CD4-positive, alpha-beta T cell treated with Interleukin-21 for 1 hour (primary cell): ENCODE data around the gene PGM5.
"Not testable (repeated sequence)": the region's sequence is repeated elsewhere in the genome, so short reads cannot be mapped to it uniquely, and the experiment has no call there.

Experiments used
- DNase-seq: peaks from one replicate; pipeline ENCODE4 v3.0.0-alpha.2; 2020

The PGM5 gene

GRCh38 chr9:68356380-68357118 lies at the start of gene PGM5:
TSS of gene PGM5 (plus strand) at chr9:68356611. CDS start at chr9:68357128, 517 bp downstream.
- DNase-seq = not testable (repeated sequence)

- DNase-seq = not testable (repeated sequence)
These were observed 49.3 kb upstream of the PGM5 start for GRCh38 chr9:68307127-68307526.

DNA sequence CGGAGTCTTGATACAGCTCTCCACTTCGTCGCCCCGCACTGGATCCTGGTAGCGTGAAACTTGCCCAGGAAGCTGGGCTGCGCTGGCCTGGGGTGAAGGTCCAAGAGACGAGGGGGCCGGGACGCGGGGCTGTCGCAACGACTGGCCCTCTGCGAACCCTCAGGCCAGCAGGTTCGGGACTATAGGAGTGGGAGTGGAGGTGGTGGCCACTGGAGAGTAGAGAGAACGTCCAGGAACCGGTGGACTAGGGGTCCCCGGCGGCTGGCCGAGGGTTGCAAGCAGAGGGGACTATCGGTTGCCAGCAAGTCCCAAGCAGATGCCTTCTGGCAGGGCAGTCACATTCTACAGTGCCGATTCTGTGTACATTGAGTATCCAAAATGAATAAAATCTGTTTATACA lies 48.8 kb upstream of the PGM5 start:
- not testable (repeated sequence) for DNase-seq

GRCh38 chr9:68311208-68311607 lies 45.2 kb upstream of the PGM5 start:
- DNase-seq = not testable (repeated sequence)

- not testable (repeated sequence) for DNase-seq
These were observed 38.2 kb upstream of the PGM5 start for GRCh38 chr9:68318209-68318608.

DNA sequence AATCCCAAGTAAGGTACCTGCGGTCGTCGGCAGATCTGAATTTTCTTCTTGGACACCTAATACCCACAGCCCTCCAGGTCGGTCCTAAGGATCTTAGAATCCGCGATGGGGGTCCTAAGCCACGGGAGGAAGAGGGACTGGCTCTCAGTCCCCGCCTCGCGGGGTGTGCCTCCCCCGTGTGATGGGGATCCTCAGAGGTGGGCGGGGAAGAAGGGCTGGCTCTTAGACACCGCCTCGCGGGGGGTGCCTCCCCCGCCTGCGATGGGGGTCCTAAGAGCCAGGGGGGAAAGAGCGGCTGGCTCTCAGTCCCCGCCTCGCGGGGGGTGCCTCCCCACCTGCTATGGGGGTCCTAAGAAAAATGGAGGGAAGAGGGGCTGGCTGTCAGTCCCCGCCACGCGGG lies 32.7 kb upstream of the PGM5 start:
- not testable (repeated sequence) for DNase-seq

- DNase-seq = not testable (repeated sequence)
These were observed 31.9 kb upstream of the PGM5 start for GRCh38 chr9:68324518-68324917.

DNA sequence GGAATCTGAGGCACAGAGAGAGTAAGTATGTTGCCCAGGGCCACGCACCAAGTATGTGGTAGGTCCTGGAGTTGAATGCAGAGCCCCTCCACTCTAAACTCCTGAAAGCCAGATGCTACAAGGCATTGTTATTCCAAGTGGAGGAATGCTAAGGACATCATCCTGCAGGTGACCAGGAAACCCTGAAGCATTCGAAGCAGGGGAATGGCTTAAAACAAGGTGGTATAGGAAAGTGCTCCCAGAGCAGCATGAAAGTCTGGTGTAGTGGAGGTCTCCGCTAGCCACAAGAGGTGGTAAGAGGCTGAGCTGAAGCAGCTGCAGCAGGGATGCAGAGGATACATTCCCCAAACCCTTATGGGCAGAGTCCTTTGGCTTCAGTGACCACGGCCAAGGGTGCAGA lies 27.3 kb upstream of the PGM5 start:
- DNase-seq = not testable (repeated sequence)

DNA sequence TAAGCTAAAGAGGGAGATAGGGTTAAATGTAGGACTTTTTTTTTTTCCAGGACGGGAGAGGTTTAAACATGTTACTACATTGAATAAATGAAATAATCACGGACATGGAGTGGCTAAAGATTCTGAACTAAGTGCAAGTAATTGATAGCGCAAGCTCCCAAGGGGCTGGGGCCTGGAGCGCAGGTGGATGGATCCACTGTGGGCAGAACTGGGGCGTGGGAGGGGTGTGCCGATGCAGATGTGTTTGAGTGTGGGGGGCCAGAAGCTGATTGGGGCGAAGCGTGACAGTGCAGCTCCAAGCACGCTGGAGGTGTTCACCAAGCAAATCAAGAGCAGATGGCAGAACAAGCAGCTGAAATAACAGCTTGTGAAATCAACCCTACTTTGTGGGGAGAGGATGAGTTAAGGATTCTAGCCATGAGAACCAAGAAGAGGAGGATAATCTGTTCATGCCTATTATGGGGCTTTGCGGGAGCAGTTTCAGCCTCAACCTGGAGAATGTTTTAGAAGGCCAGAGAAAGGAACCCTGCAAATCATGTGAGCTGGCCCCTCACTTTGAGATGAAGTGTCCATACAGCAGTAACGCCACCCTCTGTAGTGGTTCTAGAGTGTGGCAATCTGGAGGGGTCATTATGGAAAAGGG lies 25.8 kb upstream of the PGM5 start:
- not testable (repeated sequence) for DNase-seq

DNA sequence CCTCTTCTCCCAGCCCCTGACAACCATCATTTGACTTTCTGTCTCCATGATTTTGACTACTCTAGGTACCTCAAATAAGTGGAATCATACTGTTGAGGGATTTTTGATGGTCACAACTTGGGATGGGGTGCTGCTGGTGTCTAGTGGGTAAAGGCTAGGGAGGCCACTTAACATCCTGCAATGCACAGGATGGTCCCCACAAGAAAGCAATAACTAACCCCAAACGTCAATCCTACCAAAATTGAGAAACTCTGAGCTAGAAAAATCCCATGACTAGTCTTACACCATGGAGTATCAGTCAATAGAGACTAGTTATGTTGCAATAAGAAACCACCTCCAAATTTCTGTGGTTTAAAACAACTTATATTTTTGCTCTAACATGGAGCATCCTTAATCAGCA lies 24.3 kb upstream of the PGM5 start:
- DNase-seq = not testable (repeated sequence)

DNA sequence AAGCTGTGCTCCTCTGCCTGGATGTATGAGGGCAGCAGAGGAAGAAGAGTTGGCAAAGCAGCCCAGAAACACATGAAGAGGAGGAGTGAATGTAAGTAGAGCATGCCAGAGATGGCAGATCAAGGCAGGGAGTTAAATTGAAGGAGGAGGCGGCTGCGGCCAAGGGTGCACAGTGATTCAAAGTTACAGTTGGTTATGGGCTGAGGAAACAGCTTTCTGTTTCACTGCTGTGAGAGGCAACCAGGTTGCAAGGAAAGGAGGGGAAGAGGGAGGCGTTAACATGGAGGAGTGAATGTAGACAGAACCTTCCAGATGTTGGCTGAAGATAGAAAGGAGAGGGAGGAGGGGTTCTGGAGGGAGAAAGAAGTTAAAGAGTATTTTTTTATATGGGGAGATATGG lies 20.5 kb upstream of the PGM5 start:
- DNase-seq = not testable (repeated sequence)

- not testable (repeated sequence) for DNase-seq
These were observed 19.6 kb upstream of the PGM5 start for GRCh38 chr9:68336639-68337339.

DNA sequence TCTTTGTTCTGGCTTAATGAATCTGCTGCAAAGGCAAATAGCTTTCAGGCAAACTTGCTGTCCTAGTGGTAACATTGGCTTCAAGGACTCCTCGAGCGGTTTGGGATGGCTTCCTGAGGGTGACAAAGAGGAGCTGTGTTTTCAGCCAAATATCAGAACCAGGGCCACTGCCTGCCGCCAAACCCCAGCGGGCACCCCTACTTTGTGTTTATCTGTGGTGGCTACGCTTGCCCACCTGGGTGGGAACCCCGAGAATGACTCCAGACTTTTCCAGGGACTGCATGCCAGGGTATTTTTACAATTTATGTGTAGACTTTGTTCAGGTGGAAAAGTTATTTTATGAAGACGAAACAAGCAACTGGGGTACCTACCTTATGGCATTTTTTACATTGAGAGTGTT lies 18.4 kb upstream of the PGM5 start:
- DNase-seq = not testable (repeated sequence)

- not testable (repeated sequence) for DNase-seq
These were observed 14.0 kb upstream of the PGM5 start for GRCh38 chr9:68342265-68343025.

DNA sequence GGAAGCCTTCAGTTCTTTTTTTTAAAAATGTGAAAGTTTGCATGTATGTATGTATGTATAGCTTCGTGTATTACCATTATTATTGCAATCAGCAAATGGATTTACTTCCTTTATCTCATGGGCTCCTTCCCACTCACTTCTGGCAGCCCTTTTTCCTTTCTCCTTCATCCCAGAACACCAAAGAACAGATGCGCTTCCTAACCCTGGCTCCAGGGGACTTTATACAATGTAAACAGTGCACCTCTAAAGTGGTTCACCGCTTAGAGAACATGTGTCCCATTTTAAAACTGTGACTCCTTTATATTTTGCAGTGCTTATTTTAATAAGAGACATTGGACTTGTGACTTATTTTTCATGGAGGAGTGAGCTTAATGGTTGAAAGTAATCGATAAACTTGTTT lies 13.2 kb upstream of the PGM5 start:
- DNase-seq = not testable (repeated sequence)

- DNase-seq = not testable (repeated sequence)
These were observed 12.4 kb upstream of the PGM5 start for GRCh38 chr9:68343992-68344391.

DNA sequence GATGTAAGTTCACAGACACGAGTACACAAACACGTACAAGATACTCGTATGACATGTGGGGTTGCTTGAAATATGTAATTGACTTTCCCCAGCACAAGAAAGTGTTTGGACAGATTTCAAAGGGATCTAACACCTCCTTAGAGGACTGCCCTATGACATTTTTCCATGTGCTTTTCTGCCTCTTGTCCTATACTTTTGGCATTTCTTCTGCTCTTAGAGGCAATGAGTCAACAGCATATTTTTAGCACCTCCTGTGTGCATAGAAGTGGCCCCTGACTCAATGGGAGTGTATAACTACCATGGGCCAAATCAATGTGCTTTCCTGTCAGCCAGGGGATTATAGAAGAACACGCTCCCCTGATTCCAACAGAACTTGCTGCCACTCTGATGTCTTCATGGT lies 4.7 kb upstream of the PGM5 start:
- DNase-seq = not testable (repeated sequence)

- not testable (repeated sequence) for DNase-seq
These were observed 425 bp upstream of the PGM5 start for GRCh38 chr9:68355993-68356379.

DNA sequence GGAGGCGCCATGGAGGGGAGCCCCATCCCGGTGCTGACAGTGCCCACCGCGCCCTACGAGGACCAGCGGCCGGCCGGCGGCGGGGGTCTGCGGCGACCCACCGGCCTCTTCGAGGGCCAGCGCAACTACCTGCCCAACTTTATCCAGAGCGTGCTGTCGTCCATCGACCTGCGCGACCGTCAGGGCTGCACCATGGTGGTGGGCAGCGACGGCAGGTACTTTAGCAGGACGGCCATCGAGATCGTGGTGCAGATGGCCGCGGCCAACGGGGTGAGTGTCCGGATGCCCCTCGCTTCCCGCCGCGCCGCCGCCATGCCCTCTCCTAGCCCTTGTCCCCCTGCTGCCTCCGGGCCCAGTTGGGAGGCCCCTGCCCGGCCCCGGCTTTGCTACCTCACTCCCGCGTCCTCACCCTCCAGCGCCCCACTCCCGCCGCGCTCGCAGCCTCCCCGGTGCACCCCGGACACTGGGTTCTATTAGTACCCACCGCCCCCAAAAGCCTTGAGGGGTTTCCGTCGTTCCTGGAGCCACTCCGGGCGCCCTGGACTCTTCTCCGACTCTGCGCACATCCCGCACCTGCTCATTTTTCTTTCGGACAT lies 806 bp downstream of the PGM5 start:
- DNase-seq = not testable (repeated sequence)

DNA sequence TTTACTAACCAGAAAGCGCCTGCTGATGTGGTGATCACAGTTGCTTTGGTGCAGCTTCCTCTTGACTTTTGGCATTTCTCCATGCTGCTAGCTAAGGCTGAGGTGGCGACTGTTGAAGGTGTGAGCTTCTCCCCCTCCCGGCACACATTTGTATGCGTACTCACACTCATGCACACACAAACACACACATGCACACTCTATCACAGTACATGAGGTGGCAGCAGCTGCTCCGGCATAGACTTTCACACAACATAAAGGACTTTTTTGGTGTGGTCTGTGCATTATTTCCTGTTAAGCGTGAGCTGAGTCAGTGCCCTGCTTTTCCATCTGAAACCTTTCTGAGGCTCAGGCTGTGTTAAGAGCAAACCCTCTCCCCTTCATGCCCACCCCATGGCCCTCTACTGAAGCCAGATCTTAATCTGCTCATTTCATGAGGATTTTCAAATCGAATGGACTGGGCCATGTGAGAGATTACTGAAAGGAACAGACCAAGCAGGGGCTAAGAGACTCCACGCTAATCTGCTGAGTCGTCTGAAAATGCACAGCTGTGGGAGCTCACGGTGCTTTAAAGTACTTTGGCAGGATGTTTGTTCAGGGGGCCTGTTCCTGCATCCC lies 10.6 kb downstream of the PGM5 start:
- DNase-seq = not testable (repeated sequence)

DNA sequence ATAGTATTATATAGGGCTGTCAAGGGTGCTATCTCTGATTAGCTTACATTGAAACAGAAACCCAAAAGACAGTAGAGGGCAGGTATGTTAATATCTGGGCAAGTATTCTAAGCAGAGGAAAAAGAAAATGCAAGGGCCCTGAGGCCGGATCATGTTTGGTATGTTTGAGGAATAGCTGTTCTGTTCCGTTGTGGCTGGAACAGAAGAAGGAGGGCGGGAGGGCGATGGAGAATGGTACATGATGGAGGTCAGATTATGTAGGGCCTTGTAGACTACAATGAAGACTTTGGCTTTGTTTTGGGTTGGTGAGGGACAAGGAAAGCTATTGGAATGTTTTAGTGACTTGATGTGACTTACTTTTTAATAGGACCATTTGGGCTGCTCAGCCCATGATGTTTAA lies 19.4 kb downstream of the PGM5 start:
- not testable (repeated sequence) for DNase-seq

GRCh38 chr9:68377723-68378122 lies 21.3 kb downstream of the PGM5 start:
- DNase-seq = not testable (repeated sequence)
